ENCODE measurements around the gene PEX13. TPM values are rescaled to one million over a fixed set of nuclear protein-coding genes. Genes with fewer than 3 reads are reported as not detected.

Gene PEX13
- total RNA-seq, 1 experiment from 2014 or later: 22.4 TPM

GRCh38 chr2:60973705-60974104, 43.8 kb upstream of the PEX13 start:
- H3K36me3 Mint-ChIP-seq (ENCODE audit: insufficient read depth in 1 of 3, low read depth in 3 of 3): no peaks in the 10 kb centered on the region
- no peak overlapping the region for H2BK120ac ChIP-seq (ENCODE audit: low read depth, low read length, poor library complexity, severe bottlenecking)
- H2BK5ac ChIP-seq (ENCODE audit: insufficient read length, low read length): no peak overlapping the region
- no peak overlapping the region for H3K27ac ChIP-seq (ENCODE audit: insufficient read length, low read depth, low read length)
- H3K23ac ChIP-seq (ENCODE audit: insufficient read length, low read depth, low read length): no peak overlapping the region
- H4K8ac ChIP-seq (replicated peaks; ENCODE audit: insufficient read length, low read depth, low read length): no peak overlapping the region
- no peaks in the 10 kb centered on the region for H3K79me1 ChIP-seq (ENCODE audit: insufficient read depth, low read depth, low read length, poor library complexity, severe bottlenecking)
- no peaks in the 10 kb centered on the region for H3K9me3 Mint-ChIP-seq
- no peaks in the 10 kb centered on the region for H3K4me1 Mint-ChIP-seq
- H3K14ac ChIP-seq (ENCODE audit: insufficient read depth, low read length): no peak overlapping the region
- no peak overlapping the region for H3K4ac ChIP-seq (ENCODE audit: low read depth, low read length)
- no CpG with 5 or more reads among the region's 5 CpGs for WGBS (ENCODE audit: extremely low coverage, insufficient read length, low lambda C conversion rate)
- H2AFZ ChIP-seq (ENCODE audit: low read length): no peak overlapping the region
- H3K9me3 ChIP-seq (ENCODE audit: control insufficient read depth, low read depth, low read length): no peaks in the 10 kb centered on the region
- no peak overlapping the region for H4K91ac ChIP-seq (ENCODE audit: insufficient read length, low read depth, low read length)
- H4K5ac ChIP-seq (ENCODE audit: insufficient read length, low read depth, low read length): no peak overlapping the region
- peak; percentile 31 for DNase-seq
- H3T11ph ChIP-seq (ENCODE audit: low read length): no peak overlapping the region
- no peak overlapping the region for H3K4me3 Mint-ChIP-seq
- TF ChIP-seq CTCF (conservative IDR thresholded peaks at IDR 0.05): no peak
- no peak overlapping the region for H2BK12ac ChIP-seq (ENCODE audit: insufficient read length, low read depth, low read length)
- no peaks in the 10 kb centered on the region for H4K20me1 ChIP-seq (ENCODE audit: control insufficient read depth, insufficient read depth, insufficient read length)
- no peaks in the 10 kb centered on the region for H3K23me2 ChIP-seq (ENCODE audit: insufficient read length, low read depth, low read length, poor library complexity, severe bottlenecking)
- no peak overlapping the region for H3K9ac ChIP-seq (ENCODE audit: extremely low read depth, insufficient read length, low read length)
- H2AK5ac ChIP-seq (ENCODE audit: insufficient read length, low read length): no peak overlapping the region
- H3K4me1 ChIP-seq (ENCODE audit: insufficient read depth, low read length): no peaks in the 10 kb centered on the region
- no peaks in the 10 kb centered on the region for H3K27me3 Mint-ChIP-seq (ENCODE audit: low read depth)
- no peak overlapping the region; a peak in 2 of 7 replicates for H3K27ac Mint-ChIP-seq
- no peaks in the 10 kb centered on the region for H3K79me2 ChIP-seq (ENCODE audit: insufficient read depth, low read length)
- H3K4me2 ChIP-seq (ENCODE audit: insufficient read depth, insufficient read length, low read length): no peak overlapping the region
- no peak overlapping the region for H3K18ac ChIP-seq (ENCODE audit: insufficient read length, low read depth, low read length)
- H2BK20ac ChIP-seq (ENCODE audit: low read depth, low read length, poor library complexity, severe bottlenecking): no peak overlapping the region
- H2BK15ac ChIP-seq (ENCODE audit: low read depth, low read length): no peak overlapping the region
- H3K56ac ChIP-seq (ENCODE audit: insufficient read length, low read depth, low read length): no peak overlapping the region
- no peaks in the 10 kb centered on the region for H3K27me3 ChIP-seq (ENCODE audit: insufficient read depth, low read length)

All from H9 (cell line).